AG10803 (cell line): ENCODE data around the gene ACOT8.
"Not testable (repeated sequence)": the region's sequence is repeated elsewhere in the genome, so short reads cannot be mapped to it uniquely, and the experiment has no call there.

ENCODE experiments used
- DNase-seq: peaks from one replicate; pipeline ENCODE4 v3.0.0; 2010; ENCODE audit warnings: low read depth
- H3K4me3 ChIP-seq: 2 replicates; pipeline ENCODE4 v1.5.1; 2011; ENCODE audit warnings: mild to moderate bottlenecking, low read length, control low read depth
- CTCF ChIP-seq: conservative IDR thresholded peaks from 2 replicates; pipeline ENCODE4 v1.5.1; 2011; ENCODE audit warnings: mild to moderate bottlenecking, low read length, control low read depth, inconsistent platforms

ACOT8 gene

GRCh38 chr20:45833030-45833882, 23.9 kb downstream of the ACOT8 start, which contains the start of gene SNX21:
Gene SNX21, plus strand, starts transcription at chr20:45833799. Its CDS starts 121 bp downstream, at chr20:45833920.
- H3K4me3 ChIP-seq = peak within 1 kb of the TSS; percentile 89
- no peak for TF ChIP-seq CTCF
- peak; percentile 97 for DNase-seq

GRCh38 chr20:45832619-45833018, 24.6 kb downstream of the ACOT8 start:
- no peak for TF ChIP-seq CTCF
- H3K4me3 ChIP-seq = peak overlapping the region; percentile 89
- no peak for DNase-seq

GRCh38 chr20:45829673-45830106, 27.5 kb downstream of the ACOT8 start:
- not testable (repeated sequence) for H3K4me3 ChIP-seq, DNase-seq

- no peak overlapping the region for H3K4me3 ChIP-seq
- DNase-seq = peak; percentile 42
These were observed 28.6 kb downstream of the ACOT8 start for GRCh38 chr20:45828589-45828988.

GRCh38 chr20:45827712-45828111, 29.5 kb downstream of the ACOT8 start:
- no peak for TF ChIP-seq CTCF
- no peak overlapping the region for H3K4me3 ChIP-seq
- DNase-seq = no peak

More at GRCh38 chr20:45828589-45828988, 28.6 kb downstream of the ACOT8 start:
- no peak for TF ChIP-seq CTCF

GRCh38 chr20:45827030-45827652, 30.1 kb downstream of the ACOT8 start, which contains the start of gene TNNC2:
Gene TNNC2, minus strand, starts transcription at chr20:45827312. Its CDS starts 64 bp downstream, at chr20:45827248.
- no peak for TF ChIP-seq CTCF
- H3K4me3 ChIP-seq = no peak within 1 kb of the TSS
- no peak for DNase-seq

GRCh38 chr20:45826381-45827019, 30.7 kb downstream of the ACOT8 start:
- no peak for TF ChIP-seq CTCF
- peak; percentile 55 for DNase-seq

More at GRCh38 chr20:45826381-45827019, 30.7 kb downstream of the ACOT8 start:
- H3K4me3 ChIP-seq = no peak overlapping the region
